ENCODE data around the gene CDKN1C. TPM values are rescaled to one million over a fixed set of nuclear protein-coding genes. Genes with fewer than 3 reads are reported as not detected.

CDKN1C gene
- total and polyA plus RNA-seq, 2 of the 8 experiments (the other 6 are each of a cell fraction or from before 2014, with no cell fraction given) = 12.8 to 14.1 TPM

DNA sequence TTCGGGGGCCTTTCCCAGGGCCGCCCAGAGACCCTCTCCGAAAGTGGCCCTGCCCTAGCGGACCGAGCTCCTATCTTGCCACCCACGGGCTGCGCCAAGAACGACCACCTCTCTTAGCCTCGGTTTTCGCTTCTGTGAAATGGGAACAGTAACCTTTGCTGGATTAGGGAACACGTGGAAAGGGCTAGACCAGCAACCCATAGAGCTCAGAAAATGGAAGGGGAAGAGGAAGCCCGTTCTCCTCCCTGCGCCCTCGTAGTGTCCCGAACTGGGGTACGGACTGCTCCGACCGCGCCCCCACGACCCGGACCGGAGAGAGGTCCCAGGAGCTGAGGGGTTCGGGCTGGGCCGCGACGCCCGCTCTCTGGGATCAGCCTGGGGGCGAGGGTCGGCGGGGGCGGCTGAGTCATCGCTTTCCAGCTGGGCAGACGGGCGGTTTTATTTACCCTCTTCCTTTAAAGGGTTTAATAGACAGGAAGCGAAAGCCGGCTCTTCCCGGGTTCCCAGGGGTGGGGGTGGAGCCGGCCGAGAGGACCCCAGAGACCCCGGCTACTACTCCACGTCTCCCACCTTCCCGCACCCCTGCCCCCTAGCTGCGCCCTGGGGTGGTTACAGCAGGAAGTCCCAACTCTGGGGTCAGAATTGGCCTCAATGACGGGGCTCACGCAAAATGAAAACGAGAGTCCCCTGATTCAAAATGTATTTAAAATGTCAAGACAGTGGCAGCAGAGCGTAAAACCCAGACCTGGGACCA, 44.6 kb upstream of the CDKN1C start:
- H3K4me2 ChIP-seq (ENCODE audit: insufficient read depth in 1 of 2, low read depth in 2 of 2, low read length in 2 of 2) = peak overlapping the region; percentile 72 to 88
- peaks cover 25 to 41% (median 37%) of the 10 kb centered on the region in 4 experiments for H3K27me3 ChIP-seq (replicated peaks in 1 of 4; ENCODE audit: control insufficient read depth in 3 of 4, extremely low read depth in 1 of 4, insufficient read depth in 3 of 4, low read length in 3 of 4)
- no peaks in the 10 kb centered on the region for H3K9me3 ChIP-seq (ENCODE audit: insufficient read depth in 2 of 2, low read depth in 1 of 2, low read length in 1 of 2)
- WGBS, 2 experiments (ENCODE audit: extremely low coverage in 1 of 2, insufficient coverage in 1 of 2, insufficient read length in 1 of 2, insufficient replicate concordance in 2 of 2, low coverage in 1 of 2, low lambda C conversion rate in 2 of 2, missing lambda C conversion rate in 1 of 2) = 8% methylated on average over 46 of the region's 47 CpGs; no CpG with 5 or more reads in 1 of the 2 experiments
- CTCF ChIA-PET (ENCODE audit: partially characterized antibody) = interaction anchor here (0.5 to 9.4 kb wide), 29 partner anchors 9 to 767 kb away, joined by 3 to 129 read pairs (median 3); partner anchors contain the start of gene CDKN1C
- H3K4ac ChIP-seq (replicated peaks; ENCODE audit: insufficient read length, low read depth, low read length) = no peak overlapping the region
- peaks cover 4 to 9% of the 10 kb centered on the region in 2 experiments for H4K20me1 ChIP-seq (replicated peaks in 1 of 2; ENCODE audit: control insufficient read depth in 1 of 2, insufficient read depth in 2 of 2, low read length in 2 of 2)
- H2BK120ac ChIP-seq (replicated peaks; ENCODE audit: low read depth, low read length) = peak overlapping the region; percentile 43
- peaks cover 0 to 13% (median 5%) of the 10 kb centered on the region in 4 experiments; a peak in 6 of 7 replicates for H3K4me1 ChIP-seq (replicated peaks in 1 of 4; ENCODE audit: control insufficient read depth in 3 of 4, insufficient read depth in 4 of 4, low read length in 3 of 4)
- 0 out of 2 replicates have a peak overlapping the region, but pooled peaks have one; percentile 12 for H2BK5ac ChIP-seq (ENCODE audit: low read depth, low read length)
- H2AFZ ChIP-seq (ENCODE audit: low read length) = no peak overlapping the region
- H2BK15ac ChIP-seq (ENCODE audit: low read length) = no peak overlapping the region
- no peak overlapping the region for H3K9ac ChIP-seq (replicated peaks in 1 of 4; ENCODE audit: extremely low read depth in 1 of 4, low read depth in 3 of 4, low read length in 3 of 4)
- no peaks in the 10 kb centered on the region for H3K79me1 ChIP-seq (ENCODE audit: low read depth, low read length)
- H2BK20ac ChIP-seq (ENCODE audit: low read length) = no peak overlapping the region; the same call in 1 of the 2 replicates
- POLR2A ChIA-PET (ENCODE audit: partially characterized antibody) = interaction anchor here (0.9 to 3.1 kb wide), 15 partner anchors 9 to 397 kb away, joined by 3 to 20 read pairs (median 6); partner anchors contain the start of genes CARS1, CDKN1C and NAP1L4
- H3K23me2 ChIP-seq (ENCODE audit: low read depth, low read length) = peaks cover 8% of the 10 kb centered on the region; the same call in 1 of the 2 replicates
- no peaks in the 10 kb centered on the region for H3K36me3 ChIP-seq (ENCODE audit: control insufficient read depth in 2 of 4, insufficient read depth in 4 of 4, low read length in 3 of 4)
- H3K14ac ChIP-seq (ENCODE audit: insufficient read length) = no peak overlapping the region
- no peak overlapping the region for H3K23ac ChIP-seq (ENCODE audit: insufficient read length)
- 0 out of 2 replicates have a peak overlapping the region, but pooled peaks have one; percentile 62 for H3K18ac ChIP-seq (ENCODE audit: extremely low read depth, low read length)
- DNase-seq (ENCODE audit: low read depth in 1 of 2, low spot score in 2 of 2) = peak in 1 of 2 experiments; percentile 73
- no peak for FAIRE-seq
- H2BK12ac ChIP-seq (ENCODE audit: low read depth, low read length) = peak overlapping the region; percentile 45; the same call in 1 of the 2 replicates
- no peak overlapping the region for H3K56ac ChIP-seq (replicated peaks; ENCODE audit: insufficient read length, low read depth, low read length)
- peak overlapping the region; percentile 12 to 56 (median 32) for H3K4me3 ChIP-seq (ENCODE audit: extremely low read depth in 1 of 4, insufficient read depth in 2 of 4, low read depth in 3 of 4, low read length in 4 of 4)
- H4K91ac ChIP-seq (replicated peaks; ENCODE audit: insufficient read length, low read length) = peak overlapping the region; percentile 50
- H4K5ac ChIP-seq (ENCODE audit: insufficient read length, low read depth, low read length) = no peak overlapping the region
- H2AK5ac ChIP-seq (ENCODE audit: low read depth, low read length) = no peak overlapping the region
- H3K27ac ChIP-seq (ENCODE audit: low read depth, low read length) = no peak overlapping the region
- no peaks in the 10 kb centered on the region for H3K79me2 ChIP-seq (ENCODE audit: control insufficient read depth in 1 of 2, insufficient read depth in 2 of 2, low read length in 2 of 2)
- peak overlapping the region; percentile 45 for H4K8ac ChIP-seq (ENCODE audit: extremely low read depth, insufficient read depth, low read length)
- TF ChIP-seq TBP (IDR thresholded peaks at IDR 0.05; ENCODE audit: low read depth, low read length) (no peak), SAP30 (IDR thresholded peaks at IDR 0.05; ENCODE audit: insufficient read depth, insufficient replicate concordance, low read length) (no peak), HDAC2 (IDR thresholded peaks at IDR 0.05; ENCODE audit: borderline replicate concordance in 1 of 2, low read depth in 2 of 2, low read length in 2 of 2) (peak in 1 of 2 experiments; percentile 91; a peak in 1 of 4 replicates), HDAC6 (IDR thresholded peaks at IDR 0.05; ENCODE audit: low read depth, low read length) (no peak), EP300 (IDR thresholded peaks at IDR 0.05; ENCODE audit: borderline replicate concordance in 1 of 2, low read depth in 2 of 2, low read length in 2 of 2) (no peak), POLR2A (IDR thresholded peaks at IDR 0.05; ENCODE audit: control extremely low read depth in 1 of 2, low read depth in 2 of 2, low read length in 2 of 2) (no peak), NANOG (IDR thresholded peaks at IDR 0.05; ENCODE audit: insufficient read depth, low read depth, low read length, poor library complexity, severe bottlenecking) (no peak), CBX8 (IDR thresholded peaks at IDR 0.05; ENCODE audit: borderline replicate concordance, low read depth, low read length) (no peak)
- TF ChIP-seq, protein P1, sequence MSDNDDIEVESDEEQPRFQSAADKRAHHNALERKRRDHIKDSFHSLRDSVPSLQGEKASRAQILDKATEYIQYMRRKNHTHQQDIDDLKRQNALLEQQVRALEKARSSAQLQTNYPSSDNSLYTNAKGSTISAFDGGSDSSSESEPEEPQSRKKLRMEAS (IDR thresholded peaks at IDR 0.05) = peak; percentile 62

Measured in H1 (cell line).